Measurements from ENCODE around the gene FOXO3.

- TF ChIP-seq YY1 (IDR thresholded peaks at IDR 0.05; ENCODE audit: insufficient read depth, insufficient replicate concordance, low read depth, low read length) (no peak), HMGXB4 (CRISPR knock-in tag; IDR thresholded peaks at IDR 0.05; ENCODE audit: borderline replicate concordance in 1 of 2, low read depth in 1 of 2) (no peak), ZBTB20 (CRISPR knock-in tag; IDR thresholded peaks at IDR 0.05; ENCODE audit: borderline replicate concordance, low read depth) (no peak), TAF1 (CRISPR knock-in tag; IDR thresholded peaks at IDR 0.05) (no peak), EP300 (IDR thresholded peaks at IDR 0.05; ENCODE audit: low read depth in 2 of 2, low read length in 2 of 2) (no peak), EP300 (CRISPR knock-in tag; IDR thresholded peaks at IDR 0.05; ENCODE audit: borderline replicate concordance) (no peak), HOXA3 (CRISPR knock-in tag; IDR thresholded peaks at IDR 0.05) (no peak), ZNF282 (IDR thresholded peaks at IDR 0.05; ENCODE audit: partially characterized antibody) (no peak), PRDM15 (CRISPR knock-in tag; IDR thresholded peaks at IDR 0.05) (no peak), STAT6 (CRISPR knock-in tag; IDR thresholded peaks at IDR 0.05; ENCODE audit: borderline replicate concordance) (no peak), MAFK (conservative IDR thresholded peaks at IDR 0.05 in 1 of 2, IDR thresholded peaks at IDR 0.05 in 1 of 2; ENCODE audit: low read length in 2 of 2) (no peak), FOXJ3 (CRISPR knock-in tag; IDR thresholded peaks at IDR 0.05; ENCODE audit: borderline replicate concordance) (no peak), ZNF18 (CRISPR knock-in tag; IDR thresholded peaks at IDR 0.05; ENCODE audit: insufficient replicate concordance) (no peak)
Observed at GRCh38 chr6:108671790-108672189, 111.1 kb downstream of the FOXO3 start.
